ENCODE results near the gene TLR8.

TLR8 gene

GRCh38 chrX:12906046-12906761 is at the start of gene TLR8:
TSS of gene TLR8 (plus strand) at chrX:12906620. CDS start at chrX:12906707, 87 bp downstream.
- no peak for DNase-seq (ENCODE audit: low spot score)

- no peak for DNase-seq (ENCODE audit: low spot score)
Measured at GRCh38 chrX:12865359-12865758, 41.1 kb upstream of the TLR8 start.

GRCh38 chrX:12866451-12867377 is 39.7 kb upstream of the TLR8 start, which contains the start of gene TLR7:
TSS of gene TLR7 (plus strand) at chrX:12867072. CDS start at chrX:12867579, 507 bp downstream.
- DNase-seq (ENCODE audit: low spot score): no peak

GRCh38 chrX:12867685-12868084 is 38.7 kb upstream of the TLR8 start:
- DNase-seq (ENCODE audit: low spot score): no peak

- DNase-seq (ENCODE audit: low spot score): no peak
Measured at GRCh38 chrX:12868747-12869146, 37.7 kb upstream of the TLR8 start.

GRCh38 chrX:12871257-12871656 is 35.2 kb upstream of the TLR8 start:
- no peak for DNase-seq (ENCODE audit: low spot score)

GRCh38 chrX:12872741-12873140 is 33.7 kb upstream of the TLR8 start:
- DNase-seq (ENCODE audit: low spot score): no peak

GRCh38 chrX:12874581-12874980 is 31.8 kb upstream of the TLR8 start:
- DNase-seq (ENCODE audit: low spot score): no peak

GRCh38 chrX:12877386-12877785 is 29.0 kb upstream of the TLR8 start:
- no peak for DNase-seq (ENCODE audit: low spot score)

GRCh38 chrX:12878536-12878935 is 27.9 kb upstream of the TLR8 start:
- no peak for DNase-seq (ENCODE audit: low spot score)

- DNase-seq (ENCODE audit: low spot score): no peak
Measured at GRCh38 chrX:12881914-12882313, 24.5 kb upstream of the TLR8 start.

- DNase-seq (ENCODE audit: low spot score): no peak
Measured at GRCh38 chrX:12885508-12885907, 20.9 kb upstream of the TLR8 start.

GRCh38 chrX:12886545-12886944 is 19.9 kb upstream of the TLR8 start:
- no peak for DNase-seq (ENCODE audit: low spot score)

- DNase-seq (ENCODE audit: low spot score): no peak
Measured at GRCh38 chrX:12887141-12887540, 19.3 kb upstream of the TLR8 start.

GRCh38 chrX:12887767-12888166 is 18.7 kb upstream of the TLR8 start:
- DNase-seq (ENCODE audit: low spot score): no peak

- no peak for DNase-seq (ENCODE audit: low spot score)
Measured at GRCh38 chrX:12890467-12890866, 16.0 kb upstream of the TLR8 start.

- no peak for DNase-seq (ENCODE audit: low spot score)
Measured at GRCh38 chrX:12891171-12891570, 15.2 kb upstream of the TLR8 start.

GRCh38 chrX:12891915-12892506 is 14.4 kb upstream of the TLR8 start:
- DNase-seq (ENCODE audit: low spot score): no peak

GRCh38 chrX:12892716-12893115 is 13.7 kb upstream of the TLR8 start:
- DNase-seq (ENCODE audit: low spot score): no peak

- DNase-seq (ENCODE audit: low spot score): peak; percentile 21
Measured at GRCh38 chrX:12894074-12895030, 12.1 kb upstream of the TLR8 start.

- DNase-seq (ENCODE audit: low spot score): no peak
Measured at GRCh38 chrX:12895866-12896265, 10.6 kb upstream of the TLR8 start.

- no peak for DNase-seq (ENCODE audit: low spot score)
Measured at GRCh38 chrX:12896935-12897334, 9.5 kb upstream of the TLR8 start.
